Measurements from ENCODE around the gene FAM161B.

DNA sequence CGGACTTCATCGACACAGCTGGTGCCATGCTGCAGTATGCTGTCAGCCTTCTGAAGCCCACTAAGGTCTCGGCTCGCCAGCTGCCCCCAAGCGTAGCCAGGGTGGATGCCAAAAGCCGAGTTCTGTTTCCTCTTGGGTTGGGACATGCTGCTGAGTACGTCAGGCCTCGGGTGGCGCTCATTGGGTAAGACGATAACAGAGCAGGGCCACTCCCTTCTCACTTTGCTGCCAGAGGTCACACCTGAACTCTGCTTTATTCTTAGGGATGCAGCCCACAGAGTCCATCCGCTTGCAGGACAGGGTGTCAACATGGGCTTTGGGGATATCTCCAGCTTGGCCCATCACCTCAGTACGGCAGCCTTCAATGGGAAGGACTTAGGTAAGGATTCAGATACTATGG is 11.3 kb upstream of the FAM161B start:
- TF ChIP-seq EZH2phosphoT487 (IDR thresholded peaks at IDR 0.05; ENCODE audit: low read depth, severe bottlenecking, unreplicated experiment), result no peak
- TF ChIP-seq CTCF (IDR thresholded peaks at IDR 0.05; ENCODE audit: poor library complexity), result no peak

Data from hepatocyte (in vitro differentiated cells).